ENCODE results near the gene ANTXR1.

The ANTXR1 gene

GRCh38 chr2:69097891-69098655 is 85.1 kb downstream of the ANTXR1 start:
- DNase-seq, result no peak
- Mint-ChIP-seq H3K4me1 (no peaks in the 10 kb centered on the region), H3K9me3 (no peaks in the 10 kb centered on the region), H3K4me3 (no peak overlapping the region), H3K27ac (no peak overlapping the region), H3K36me3 (no peaks in the 10 kb centered on the region), H3K27me3 (peaks cover 6% of the 10 kb centered on the region)
- CTCF ChIA-PET, result no interaction called here

GRCh38 chr2:69099541-69099940 is 86.6 kb downstream of the ANTXR1 start:
- DNase-seq, result no peak
- no peaks in the 10 kb centered on the region for H3K36me3 Mint-ChIP-seq
- CTCF ChIA-PET, result no interaction called here

GRCh38 chr2:69100220-69100723 is 87.3 kb downstream of the ANTXR1 start:
- Mint-ChIP-seq H3K4me3 (no peak overlapping the region), H3K27ac (no peak overlapping the region), H3K36me3 (no peaks in the 10 kb centered on the region), H3K4me1 (no peaks in the 10 kb centered on the region), H3K27me3 (peaks cover 6% of the 10 kb centered on the region), H3K9me3 (no peaks in the 10 kb centered on the region)
- DNase-seq, result no peak
- CTCF ChIA-PET, result no interaction called here

More at GRCh38 chr2:69099541-69099940, 86.6 kb downstream of the ANTXR1 start:
- Mint-ChIP-seq H3K4me3 (no peak overlapping the region), H3K9me3 (no peaks in the 10 kb centered on the region), H3K4me1 (no peaks in the 10 kb centered on the region), H3K27me3 (peaks cover 6% of the 10 kb centered on the region), H3K27ac (no peak overlapping the region)

GRCh38 chr2:69102041-69102593 is 89.1 kb downstream of the ANTXR1 start:
- Mint-ChIP-seq H3K4me1 (no peaks in the 10 kb centered on the region), H3K9me3 (no peaks in the 10 kb centered on the region), H3K27ac (no peak overlapping the region), H3K27me3 (peaks cover 12% of the 10 kb centered on the region), H3K36me3 (no peaks in the 10 kb centered on the region), H3K4me3 (no peak overlapping the region)
- DNase-seq, result no peak
- CTCF ChIA-PET, result interaction anchor here (0.6 kb wide), 1 partner anchor 22 kb away, joined by 3 read pairs; no protein-coding TSS in a partner anchor

GRCh38 chr2:69103419-69103818 is 90.4 kb downstream of the ANTXR1 start:
- Mint-ChIP-seq H3K9me3 (no peaks in the 10 kb centered on the region), H3K4me1 (no peaks in the 10 kb centered on the region), H3K36me3 (no peaks in the 10 kb centered on the region), H3K27ac (no peak overlapping the region), H3K27me3 (peaks cover 12% of the 10 kb centered on the region), H3K4me3 (no peak overlapping the region)
- CTCF ChIA-PET, result no interaction called here
- DNase-seq, result no peak

- peaks cover 12% of the 10 kb centered on the region for H3K27me3 Mint-ChIP-seq
- CTCF ChIA-PET, result no interaction called here
- H3K36me3 Mint-ChIP-seq, result no peaks in the 10 kb centered on the region
- no peak overlapping the region for H3K27ac Mint-ChIP-seq
- DNase-seq, result no peak
- no peaks in the 10 kb centered on the region for H3K9me3 Mint-ChIP-seq
- no peaks in the 10 kb centered on the region for H3K4me1 Mint-ChIP-seq
- no peak overlapping the region for H3K4me3 Mint-ChIP-seq
These were observed 91.3 kb downstream of the ANTXR1 start for GRCh38 chr2:69104261-69104660.

GRCh38 chr2:69109255-69109654 is 96.3 kb downstream of the ANTXR1 start:
- DNase-seq, result no peak
- no peaks in the 10 kb centered on the region for H3K4me1 Mint-ChIP-seq
- H3K9me3 Mint-ChIP-seq, result no peaks in the 10 kb centered on the region
- H3K27ac Mint-ChIP-seq, result no peak overlapping the region
- peaks cover 22% of the 10 kb centered on the region for H3K27me3 Mint-ChIP-seq
- H3K4me3 Mint-ChIP-seq, result no peak overlapping the region
- CTCF ChIA-PET, result no interaction called here
- H3K36me3 Mint-ChIP-seq, result no peaks in the 10 kb centered on the region

GRCh38 chr2:69111076-69111475 is 98.1 kb downstream of the ANTXR1 start:
- no peak overlapping the region for H3K4me3 Mint-ChIP-seq
- no peak overlapping the region for H3K27ac Mint-ChIP-seq
- no peaks in the 10 kb centered on the region for H3K4me1 Mint-ChIP-seq
- peaks cover 26% of the 10 kb centered on the region for H3K27me3 Mint-ChIP-seq
- CTCF ChIA-PET, result no interaction called here
- no peaks in the 10 kb centered on the region for H3K9me3 Mint-ChIP-seq
- DNase-seq, result no peak
- H3K36me3 Mint-ChIP-seq, result no peaks in the 10 kb centered on the region

GRCh38 chr2:69113627-69114026 is 100.6 kb downstream of the ANTXR1 start:
- no peaks in the 10 kb centered on the region for H3K36me3 Mint-ChIP-seq
- H3K4me1 Mint-ChIP-seq, result no peaks in the 10 kb centered on the region
- CTCF ChIA-PET, result no interaction called here
- H3K27me3 Mint-ChIP-seq, result peaks cover 22% of the 10 kb centered on the region
- no peak overlapping the region for H3K27ac Mint-ChIP-seq
- no peak for DNase-seq
- H3K9me3 Mint-ChIP-seq, result no peaks in the 10 kb centered on the region
- no peak overlapping the region for H3K4me3 Mint-ChIP-seq

GRCh38 chr2:69114534-69114933 is 101.6 kb downstream of the ANTXR1 start:
- no peak overlapping the region for H3K27ac Mint-ChIP-seq

GRCh38 chr2:69116438-69116837 is 103.5 kb downstream of the ANTXR1 start:
- no peak overlapping the region for H3K27ac Mint-ChIP-seq
- CTCF ChIA-PET, result interaction anchor here (0.8 kb wide), 1 partner anchor 191 kb away, joined by 3 read pairs; no protein-coding TSS in a partner anchor
- H3K4me1 Mint-ChIP-seq, result no peaks in the 10 kb centered on the region
- H3K27me3 Mint-ChIP-seq, result peaks cover 22% of the 10 kb centered on the region
- H3K4me3 Mint-ChIP-seq, result no peak overlapping the region
- H3K9me3 Mint-ChIP-seq, result no peaks in the 10 kb centered on the region
- H3K36me3 Mint-ChIP-seq, result no peaks in the 10 kb centered on the region
- no peak for DNase-seq

More at GRCh38 chr2:69114534-69114933, 101.6 kb downstream of the ANTXR1 start:
- DNase-seq, result no peak
- CTCF ChIA-PET, result no interaction called here
- no peaks in the 10 kb centered on the region for H3K9me3 Mint-ChIP-seq
- H3K4me1 Mint-ChIP-seq, result no peaks in the 10 kb centered on the region
- H3K36me3 Mint-ChIP-seq, result no peaks in the 10 kb centered on the region
- no peak overlapping the region for H3K4me3 Mint-ChIP-seq
- peaks cover 22% of the 10 kb centered on the region for H3K27me3 Mint-ChIP-seq

GRCh38 chr2:69118609-69119008 is 105.6 kb downstream of the ANTXR1 start:
- CTCF ChIA-PET, result no interaction called here
- H3K9me3 Mint-ChIP-seq, result no peaks in the 10 kb centered on the region
- H3K4me1 Mint-ChIP-seq, result no peaks in the 10 kb centered on the region
- peak overlapping the region; percentile 30 for H3K27ac Mint-ChIP-seq
- H3K27me3 Mint-ChIP-seq, result peaks cover 9% of the 10 kb centered on the region
- H3K4me3 Mint-ChIP-seq, result no peak overlapping the region
- no peak for DNase-seq
- H3K36me3 Mint-ChIP-seq, result no peaks in the 10 kb centered on the region

- Mint-ChIP-seq H3K27ac (no peak overlapping the region), H3K36me3 (no peaks in the 10 kb centered on the region), H3K4me1 (no peaks in the 10 kb centered on the region), H3K4me3 (no peak overlapping the region), H3K9me3 (no peaks in the 10 kb centered on the region), H3K27me3 (peaks cover 9% of the 10 kb centered on the region)
- CTCF ChIA-PET, result no interaction called here
- no peak for DNase-seq
These were observed 106.3 kb downstream of the ANTXR1 start for GRCh38 chr2:69119104-69119894.

GRCh38 chr2:69122271-69122670 is 109.3 kb downstream of the ANTXR1 start:
- H3K27ac Mint-ChIP-seq, result no peak overlapping the region
- H3K36me3 Mint-ChIP-seq, result no peaks in the 10 kb centered on the region
- H3K27me3 Mint-ChIP-seq, result peaks cover 7% of the 10 kb centered on the region
- no peaks in the 10 kb centered on the region for H3K9me3 Mint-ChIP-seq
- no peak for DNase-seq
- no peaks in the 10 kb centered on the region for H3K4me1 Mint-ChIP-seq
- H3K4me3 Mint-ChIP-seq, result no peak overlapping the region
- CTCF ChIA-PET, result interaction anchor here (1.3 kb wide), 1 partner anchor 179 kb away, joined by 4 read pairs; no protein-coding TSS in a partner anchor
